ENCODE results near the gene PRTFDC1.

Gene PRTFDC1

DNA sequence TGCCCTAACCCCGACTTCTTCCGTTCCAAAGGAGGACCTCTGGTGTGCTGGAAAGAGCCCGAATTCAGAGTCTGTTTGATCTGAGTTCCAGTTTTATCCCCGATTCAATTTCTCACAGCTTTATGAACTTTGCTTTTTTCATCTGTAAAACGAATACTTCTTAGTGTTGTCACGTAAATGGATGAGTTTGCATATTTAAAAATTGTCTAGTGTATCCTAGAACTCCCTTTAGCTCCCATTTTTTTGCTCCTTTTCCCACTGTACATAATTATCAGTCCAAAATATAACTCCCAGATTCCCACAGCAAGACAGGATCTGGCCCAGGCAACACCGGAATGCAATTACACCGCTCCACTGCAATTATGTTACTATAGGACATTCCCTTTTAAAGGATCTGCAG is 148.0 kb downstream of the PRTFDC1 start:
- H3K4me3 ChIP-seq (ENCODE audit: low read depth, low read length): no peak overlapping the region
- TF ChIP-seq, protein P1, sequence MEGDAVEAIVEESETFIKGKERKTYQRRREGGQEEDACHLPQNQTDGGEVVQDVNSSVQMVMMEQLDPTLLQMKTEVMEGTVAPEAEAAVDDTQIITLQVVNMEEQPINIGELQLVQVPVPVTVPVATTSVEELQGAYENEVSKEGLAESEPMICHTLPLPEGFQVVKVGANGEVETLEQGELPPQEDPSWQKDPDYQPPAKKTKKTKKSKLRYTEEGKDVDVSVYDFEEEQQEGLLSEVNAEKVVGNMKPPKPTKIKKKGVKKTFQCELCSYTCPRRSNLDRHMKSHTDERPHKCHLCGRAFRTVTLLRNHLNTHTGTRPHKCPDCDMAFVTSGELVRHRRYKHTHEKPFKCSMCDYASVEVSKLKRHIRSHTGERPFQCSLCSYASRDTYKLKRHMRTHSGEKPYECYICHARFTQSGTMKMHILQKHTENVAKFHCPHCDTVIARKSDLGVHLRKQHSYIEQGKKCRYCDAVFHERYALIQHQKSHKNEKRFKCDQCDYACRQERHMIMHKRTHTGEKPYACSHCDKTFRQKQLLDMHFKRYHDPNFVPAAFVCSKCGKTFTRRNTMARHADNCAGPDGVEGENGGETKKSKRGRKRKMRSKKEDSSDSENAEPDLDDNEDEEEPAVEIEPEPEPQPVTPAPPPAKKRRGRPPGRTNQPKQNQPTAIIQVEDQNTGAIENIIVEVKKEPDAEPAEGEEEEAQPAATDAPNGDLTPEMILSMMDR (IDR thresholded peaks at IDR 0.05; ENCODE audit: low read depth, low read length): no peak
- TF ChIP-seq MYC (IDR thresholded peaks at IDR 0.05; ENCODE audit: low read depth, low read length): no peak
- TF ChIP-seq, protein P2, sequence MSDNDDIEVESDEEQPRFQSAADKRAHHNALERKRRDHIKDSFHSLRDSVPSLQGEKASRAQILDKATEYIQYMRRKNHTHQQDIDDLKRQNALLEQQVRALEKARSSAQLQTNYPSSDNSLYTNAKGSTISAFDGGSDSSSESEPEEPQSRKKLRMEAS (IDR thresholded peaks at IDR 0.05; ENCODE audit: low read depth, low read length): no peak
- TF ChIP-seq POLR2A (IDR thresholded peaks at IDR 0.05; ENCODE audit: extremely low read depth, insufficient read length): no peak
- DNase-seq (ENCODE audit: low read depth): no peak

DNA sequence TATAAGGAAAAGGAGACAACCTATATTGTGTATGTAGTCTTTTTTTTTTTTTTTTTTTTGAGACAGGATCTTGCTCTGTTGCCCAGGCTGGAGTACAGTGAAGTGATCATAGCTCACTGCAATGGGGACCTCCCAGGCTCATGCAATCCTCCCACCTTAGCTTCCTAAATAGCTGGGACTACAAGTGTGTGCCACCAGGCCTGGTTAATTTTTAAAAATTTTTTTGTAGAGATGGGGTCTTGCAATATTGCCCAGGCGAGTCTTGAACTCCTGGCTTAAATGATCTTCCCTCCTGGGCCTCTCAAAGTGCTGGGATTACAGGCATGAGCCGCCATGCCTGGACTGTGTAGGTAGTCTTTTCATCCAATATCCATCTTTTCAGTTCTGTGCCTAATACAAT is 150.0 kb downstream of the PRTFDC1 start:
- TF ChIP-seq, protein P1 (IDR thresholded peaks at IDR 0.05; ENCODE audit: low read depth, low read length): no peak
- TF ChIP-seq, protein P2 (IDR thresholded peaks at IDR 0.05; ENCODE audit: low read depth, low read length): no peak
- TF ChIP-seq POLR2A (IDR thresholded peaks at IDR 0.05; ENCODE audit: extremely low read depth, insufficient read length): no peak
- TF ChIP-seq MYC (IDR thresholded peaks at IDR 0.05; ENCODE audit: low read depth, low read length): no peak
- no peak for DNase-seq (ENCODE audit: low read depth)
- H3K4me3 ChIP-seq (ENCODE audit: low read depth, low read length): no peak overlapping the region

- H3K4me3 ChIP-seq (ENCODE audit: low read depth, low read length): no peak overlapping the region
These were observed 151.5 kb downstream of the PRTFDC1 start for GRCh38 chr10:24800861-24801260.

More at GRCh38 chr10:24800861-24801260, 151.5 kb downstream of the PRTFDC1 start:
- DNase-seq (ENCODE audit: low read depth): no peak
- TF ChIP-seq POLR2A (IDR thresholded peaks at IDR 0.05; ENCODE audit: extremely low read depth, insufficient read length) (no peak), MYC (IDR thresholded peaks at IDR 0.05; ENCODE audit: low read depth, low read length) (no peak)
- TF ChIP-seq, protein P1 (IDR thresholded peaks at IDR 0.05; ENCODE audit: low read depth, low read length): no peak
- TF ChIP-seq, protein P2 (IDR thresholded peaks at IDR 0.05; ENCODE audit: low read depth, low read length): no peak

Measured in NB4 (cell line).